HepG2 (cell line): Measurements from ENCODE around the gene RSBN1. TPM values are rescaled to one million over a fixed set of nuclear protein-coding genes. Genes with fewer than 3 reads are reported as not detected.

Experiments used
- ATAC-seq: fragments of 200-7000 bp; cut with Tn5 transposase; 3 replicates; pipeline ENCODE4 v1.9.1; 2020; ENCODE audit warnings: mild to moderate bottlenecking, moderate library complexity
- BruUV-seq: library from RNA; stranded (reverse); fragments of 400-500 nt; replicated peaks from 2 replicates; lab custom pipeline; 2021; lab: Mats Ljungman, UMichigan
- CTCF ChIA-PET: fragments of 300-600 bp; formaldehyde crosslinking; extraction: SDS; loops from one replicate; lab custom pipeline; 2021; ENCODE audit warnings: low total read pairs, inconsistent platforms, low intra/inter-chr PET ratio; lab: Yijun Ruan, JAX
- POLR2A ChIA-PET: fragments of 350-600 bp; sonication (Branson Sonifier 250); formaldehyde crosslinking; loops from one replicate; lab custom pipeline; 2020; ENCODE audit warnings: antibody characterized with exemption, inconsistent platforms; lab: Yijun Ruan, JAX
- DNase-seq: peaks from one replicate; pipeline ENCODE4 v3.0.0-alpha.2; 2015; ENCODE audit warnings: low spot score
- FAIRE-seq: peaks from 3 replicates; lab custom pipeline; 2011; peaks lifted over from hg19 to GRCh38; lab: Jason Lieb, UNC
- H2AFZ ChIP-seq: one replicate; pipeline ENCODE4 v1.6.1; 2011; ENCODE audit warnings: low read length, inconsistent platforms
- H3K27ac ChIP-seq: fragments of 300-600 bp; 3 replicates; pipeline ENCODE4 v1.8.0; 2011; ENCODE audit warnings: mixed run types, mild to moderate bottlenecking, mixed read lengths, low read length, inconsistent platforms; ENCODE audit not compliant: insufficient read depth; ENCODE audit errors: extremely low read length
- H3K27me3 ChIP-seq, 2 experiments: fragments of 200-600 bp in 1 of 2; 2 replicates in 1 of 2; 3 replicates in 1 of 2; pipeline versions ENCODE4 v1.6.0 to v1.8.0; 2011; ENCODE audit warnings: low read length in 2 of 2, mild to moderate bottlenecking in 2 of 2, moderate library complexity in 2 of 2, inconsistent platforms in 1 of 2; ENCODE audit not compliant: insufficient read depth in 2 of 2, control insufficient read depth in 1 of 2
- H3K36me3 ChIP-seq, 2 experiments: fragments of 200-600 bp in 1 of 2; replicated peaks in 1 of 2; 2 replicates in 1 of 2; 3 replicates in 1 of 2; pipeline versions ENCODE4 v1.5.1 to v1.8.0; 2011; ENCODE audit warnings: low read length in 2 of 2, inconsistent platforms in 1 of 2; ENCODE audit not compliant: insufficient read depth in 2 of 2, control insufficient read depth in 1 of 2
- H3K4me1 ChIP-seq: 2 replicates; pipeline ENCODE4 v1.5.1; 2012; ENCODE audit warnings: low read length, inconsistent platforms; ENCODE audit not compliant: insufficient read depth
- H3K4me2 ChIP-seq: 2 replicates; pipeline ENCODE4 v1.6.0; 2011; ENCODE audit warnings: low read depth, low read length, inconsistent platforms
- H3K4me3 ChIP-seq, 3 experiments: fragments of 200-600 bp in 1 of 3; sonication (generic), shearing (Covaris generic) in 1 of 3; replicated peaks in 1 of 3; 2 replicates each; pipeline ENCODE4 v1.5.1; 2011 to 2016; ENCODE audit warnings: low read length in 3 of 3, inconsistent platforms in 2 of 3, low read depth in 2 of 3, mild to moderate bottlenecking in 2 of 3, control low read depth in 1 of 3, mixed read lengths in 1 of 3; ENCODE audit not compliant: insufficient read depth in 1 of 3
- H3K79me2 ChIP-seq: one replicate; pipeline ENCODE4 v1.6.1; 2011; ENCODE audit warnings: low read length, inconsistent platforms; ENCODE audit not compliant: insufficient read depth
- H3K9ac ChIP-seq: 2 replicates; pipeline ENCODE4 v1.6.0; 2011; ENCODE audit warnings: mild to moderate bottlenecking, low read depth, low read length, inconsistent platforms; ENCODE audit not compliant: insufficient read depth
- H3K9me3 ChIP-seq: 2 replicates; pipeline ENCODE4 v1.5.1; 2012; ENCODE audit warnings: mild to moderate bottlenecking, low read length
- H4K20me1 ChIP-seq: 2 replicates; pipeline ENCODE4 v1.6.0; 2011; ENCODE audit warnings: inconsistent platforms, mild to moderate bottlenecking, low read length, moderate library complexity; ENCODE audit not compliant: insufficient read depth
- ATF7 ChIP-seq, 2 experiments: fragments of 450-650 bp in 1 of 2; sonication (generic) in 1 of 2; formaldehyde crosslinking in 1 of 2; IDR thresholded peaks; 2 replicates each; pipeline versions ENCODE4 v1.4.0 to v1.6.1; 2016 to 2020; ENCODE audit warnings: antibody characterized with exemption in 1 of 2, mild to moderate bottlenecking in 1 of 2, missing genetic modification reagents in 1 of 2
- FOSL1 ChIP-seq: sonication (generic); formaldehyde crosslinking; IDR thresholded peaks from 2 replicates; pipeline ENCODE4 v1.9.0; 2021; ENCODE audit warnings: missing genetic modification reagents, borderline replicate concordance
- FOXP1 ChIP-seq, 2 experiments: fragments of 450-650 bp in 1 of 2; IDR thresholded peaks; 2 replicates each; pipeline ENCODE4 v1.6.1; 2017 to 2018; ENCODE audit warnings: antibody characterized with exemption in 1 of 2
- GATAD2A ChIP-seq: IDR thresholded peaks from 2 replicates; pipeline ENCODE4 v1.6.1; 2016
- JUND ChIP-seq: sonication (generic); formaldehyde crosslinking; IDR thresholded peaks from 2 replicates; pipeline ENCODE4 v1.8.0; 2022; ENCODE audit warnings: mild to moderate bottlenecking, missing genetic modification reagents
- KAT7 ChIP-seq: IDR thresholded peaks from 2 replicates; pipeline ENCODE4 v1.6.1; 2018; ENCODE audit warnings: borderline replicate concordance, missing compliant biosample characterization
- NFIC ChIP-seq: IDR thresholded peaks from 2 replicates; pipeline ENCODE4 v1.6.1; 2012; ENCODE audit warnings: mild to moderate bottlenecking, low read length, inconsistent platforms
- PITX1 ChIP-seq: sonication (generic); formaldehyde crosslinking; IDR thresholded peaks from 2 replicates; pipeline ENCODE4 v1.5.1; 2020; ENCODE audit warnings: mild to moderate bottlenecking, missing genetic modification reagents
- SAP130 ChIP-seq: IDR thresholded peaks from 2 replicates; pipeline ENCODE4 v1.6.1; 2016; ENCODE audit warnings: low read depth
- YEATS2 ChIP-seq: sonication (generic); formaldehyde crosslinking; IDR thresholded peaks from 2 replicates; pipeline ENCODE4 v1.4.0; 2020; ENCODE audit warnings: missing genetic modification reagents, borderline replicate concordance
- ZGPAT ChIP-seq: IDR thresholded peaks from 2 replicates; pipeline ENCODE4 v1.6.1; 2016; ENCODE audit warnings: mild to moderate bottlenecking
- ZNF263 ChIP-seq: sonication (generic); formaldehyde crosslinking; IDR thresholded peaks from 2 replicates; pipeline ENCODE4 v1.4.0; 2020; ENCODE audit warnings: missing genetic modification reagents
- ZNF362 ChIP-seq: sonication (generic); formaldehyde crosslinking; IDR thresholded peaks from 2 replicates; pipeline ENCODE4 v1.4.0; 2020; ENCODE audit warnings: missing genetic modification reagents, mild to moderate bottlenecking, borderline replicate concordance
- ZNF792 ChIP-seq: IDR thresholded peaks from 2 replicates; pipeline ENCODE4 v1.6.1; 2016
- ZSCAN21 ChIP-seq: sonication (generic); formaldehyde crosslinking; IDR thresholded peaks from 2 replicates; pipeline ENCODE4 v1.8.0; 2022; ENCODE audit warnings: mild to moderate bottlenecking, missing genetic modification reagents, moderate library complexity, borderline replicate concordance
- WGBS: methylation state at CpG from one replicate; pipeline ENCODE4 v1.1.6; 2017; ENCODE audit warnings: low lambda C conversion rate; 5-methylcytosine and 5-hydroxymethylcytosine counted together
- in situ Hi-C: cut with HindIII; loops from 2 replicates; pipeline ENCODE4 v1.10.0; 2017; ENCODE audit warnings: low pct_unique_long_range_greater_than_20kb; ENCODE audit not compliant: extremely low pct_ligation_motif_present
- intact Hi-C: fragments of 100-400 bp; cut with micrococcal nuclease; formaldehyde crosslinking; loops from one replicate; pipeline ENCODE4 v1.10.0; 2022; ENCODE audit not compliant: unreplicated experiment
- polyA plus RNA-seq, 8 experiments: library from polyadenylated mRNA; depleted of rRNA in 3 of 8; stranded (reverse) in 7 of 8; unstranded in 1 of 8; fragments of >200 nt; fragmentation: Illumina TruSeq in 4 of 8; extraction: Trizol in 4 of 8; gene quantifications; 2 replicates each; pipeline versions ENCODE4 v1.2.1 to v1.2.3, GENCODE V29; 2011 to 2016; ENCODE audit warnings: low read depth in 4 of 8, missing spikeins in 1 of 8, mixed read lengths in 1 of 8; ENCODE audit not compliant: insufficient read depth in 1 of 8
- total RNA-seq, 5 experiments: library from RNA; depleted of rRNA; stranded (reverse); fragments of >200 nt; fragmentation: Illumina TruSeq; extraction: Trizol; gene quantifications; 2 replicates each; pipeline ENCODE4 v1.2.3, GENCODE V29; 2016; ENCODE audit warnings: low read depth in 1 of 5
- TF ChIP-seq, protein P1 (sequence below), 2 experiments: IDR thresholded peaks; 2 replicates each; pipeline ENCODE4 v1.6.1; 2011 to 2012; ENCODE audit warnings: low read length in 2 of 2, borderline replicate concordance in 1 of 2, low read depth in 1 of 2, mild to moderate bottlenecking in 1 of 2, moderate library complexity in 1 of 2

The RSBN1 gene
- total and polyA plus RNA-seq, 2 of the 13 experiments (the other 11 are each of a cell fraction or from before 2014, with no cell fraction given): 8.3 to 10.4 TPM

DNA sequence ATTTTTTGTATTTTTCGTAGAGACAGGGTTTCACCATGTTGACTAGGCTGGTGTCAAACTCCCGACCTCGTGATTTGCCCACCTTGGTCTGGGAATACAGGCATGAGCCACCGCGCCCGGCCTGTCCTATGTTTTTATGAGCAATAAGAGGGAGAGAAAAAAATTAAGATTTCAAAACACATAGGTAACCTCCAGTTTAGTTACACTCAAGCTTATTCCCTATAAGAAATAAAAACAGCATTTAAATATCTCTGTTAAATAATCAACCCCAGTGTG is 7.1 kb downstream of the RSBN1 start (continued):
- TF ChIP-seq, protein P1, sequence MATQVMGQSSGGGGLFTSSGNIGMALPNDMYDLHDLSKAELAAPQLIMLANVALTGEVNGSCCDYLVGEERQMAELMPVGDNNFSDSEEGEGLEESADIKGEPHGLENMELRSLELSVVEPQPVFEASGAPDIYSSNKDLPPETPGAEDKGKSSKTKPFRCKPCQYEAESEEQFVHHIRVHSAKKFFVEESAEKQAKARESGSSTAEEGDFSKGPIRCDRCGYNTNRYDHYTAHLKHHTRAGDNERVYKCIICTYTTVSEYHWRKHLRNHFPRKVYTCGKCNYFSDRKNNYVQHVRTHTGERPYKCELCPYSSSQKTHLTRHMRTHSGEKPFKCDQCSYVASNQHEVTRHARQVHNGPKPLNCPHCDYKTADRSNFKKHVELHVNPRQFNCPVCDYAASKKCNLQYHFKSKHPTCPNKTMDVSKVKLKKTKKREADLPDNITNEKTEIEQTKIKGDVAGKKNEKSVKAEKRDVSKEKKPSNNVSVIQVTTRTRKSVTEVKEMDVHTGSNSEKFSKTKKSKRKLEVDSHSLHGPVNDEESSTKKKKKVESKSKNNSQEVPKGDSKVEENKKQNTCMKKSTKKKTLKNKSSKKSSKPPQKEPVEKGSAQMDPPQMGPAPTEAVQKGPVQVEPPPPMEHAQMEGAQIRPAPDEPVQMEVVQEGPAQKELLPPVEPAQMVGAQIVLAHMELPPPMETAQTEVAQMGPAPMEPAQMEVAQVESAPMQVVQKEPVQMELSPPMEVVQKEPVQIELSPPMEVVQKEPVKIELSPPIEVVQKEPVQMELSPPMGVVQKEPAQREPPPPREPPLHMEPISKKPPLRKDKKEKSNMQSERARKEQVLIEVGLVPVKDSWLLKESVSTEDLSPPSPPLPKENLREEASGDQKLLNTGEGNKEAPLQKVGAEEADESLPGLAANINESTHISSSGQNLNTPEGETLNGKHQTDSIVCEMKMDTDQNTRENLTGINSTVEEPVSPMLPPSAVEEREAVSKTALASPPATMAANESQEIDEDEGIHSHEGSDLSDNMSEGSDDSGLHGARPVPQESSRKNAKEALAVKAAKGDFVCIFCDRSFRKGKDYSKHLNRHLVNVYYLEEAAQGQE (IDR thresholded peaks at IDR 0.05; ENCODE audit: borderline replicate concordance in 1 of 2, low read depth in 1 of 2, low read length in 2 of 2): no peak
- TF ChIP-seq ZNF263 (no peak), FOXP1 (IDR thresholded peaks at IDR 0.05) (no peak), FOXP1 (CRISPR knock-in tag; IDR thresholded peaks at IDR 0.05) (no peak), KAT7 (CRISPR knock-in tag) (no peak)
- TF ChIP-seq, all 625 proteins: peak for 0

GRCh38 chr1:113804421-113805255 is 7.6 kb downstream of the RSBN1 start:
- intact Hi-C loops: no loop called here
- 0 out of 6 replicates have a peak overlapping the region, but pooled peaks of 1 of the 3 experiments have one; percentile 32 for H3K4me3 ChIP-seq
- TF ChIP-seq YEATS2 (CRISPR knock-in tag) (no peak), FOSL1 (CRISPR knock-in tag) (peak; percentile 81; the same call in 1 of the 2 replicates), ATF7 (IDR thresholded peaks at IDR 0.05) (0 out of 2 replicates have a peak, but pooled peaks have one; percentile 48), ATF7 (CRISPR knock-in tag; IDR thresholded peaks at IDR 0.05) (no peak), ZNF362 (CRISPR knock-in tag) (peak; percentile 90), ZNF792 (peak; percentile 99), GATAD2A (CRISPR knock-in tag) (peak; percentile 51), ZSCAN21 (CRISPR knock-in tag) (no peak), NFIC (0 out of 2 replicates have a peak, but pooled peaks have one; percentile 22), SAP130 (0 out of 2 replicates have a peak, but pooled peaks have one; percentile 25), JUND (CRISPR knock-in tag) (peak; percentile 83), PITX1 (CRISPR knock-in tag) (no peak), ZGPAT (CRISPR knock-in tag) (0 out of 2 replicates have a peak, but pooled peaks have one; percentile 25)

More at GRCh38 chr1:113804421-113805255, 7.6 kb downstream of the RSBN1 start:
- WGBS: 56% methylated on average over 8 of the region's 8 CpGs
- peaks cover 0 to 4% of the 10 kb centered on the region in 2 experiments; a peak in 1 of 5 replicates for H3K36me3 ChIP-seq
- ATAC-seq: peak; percentile 96
- H2AFZ ChIP-seq: no peak overlapping the region
- peak; percentile 84 for DNase-seq
- in situ Hi-C loops: no loop called here
- H3K9ac ChIP-seq: no peak overlapping the region
- ChIA-PET CTCF (no interaction called here), POLR2A (no interaction called here)
- H3K4me1 ChIP-seq: peaks cover 62% of the 10 kb centered on the region
- FAIRE-seq: no peak
- peak overlapping the region; percentile 25 for H3K27ac ChIP-seq
- no peaks in the 10 kb centered on the region for H3K9me3 ChIP-seq
- H3K4me2 ChIP-seq: peak overlapping the region; percentile 21; the same call in 1 of the 2 replicates
- H3K27me3 ChIP-seq: no peaks in the 10 kb centered on the region
- BruUV-seq: no TSS peak
- H3K79me2 ChIP-seq: peaks cover 96% of the 10 kb centered on the region
- H4K20me1 ChIP-seq: peaks cover 24% of the 10 kb centered on the region
